Activated effector memory CD4-positive, alpha-beta T cell treated with anti-CD3 and anti-CD28 coated beads, Interleukin-2, amount 50 U/mL, for 16 hours (primary cell): ENCODE measurements around the gene MAD1L1.
"Not testable (repeated sequence)": the region's sequence is repeated elsewhere in the genome, so short reads cannot be mapped to it uniquely, and the experiment has no call there.

Experiments
- DNase-seq: peaks from one replicate; pipeline ENCODE4 v3.0.0-alpha.2; 2020

The MAD1L1 gene

DNA sequence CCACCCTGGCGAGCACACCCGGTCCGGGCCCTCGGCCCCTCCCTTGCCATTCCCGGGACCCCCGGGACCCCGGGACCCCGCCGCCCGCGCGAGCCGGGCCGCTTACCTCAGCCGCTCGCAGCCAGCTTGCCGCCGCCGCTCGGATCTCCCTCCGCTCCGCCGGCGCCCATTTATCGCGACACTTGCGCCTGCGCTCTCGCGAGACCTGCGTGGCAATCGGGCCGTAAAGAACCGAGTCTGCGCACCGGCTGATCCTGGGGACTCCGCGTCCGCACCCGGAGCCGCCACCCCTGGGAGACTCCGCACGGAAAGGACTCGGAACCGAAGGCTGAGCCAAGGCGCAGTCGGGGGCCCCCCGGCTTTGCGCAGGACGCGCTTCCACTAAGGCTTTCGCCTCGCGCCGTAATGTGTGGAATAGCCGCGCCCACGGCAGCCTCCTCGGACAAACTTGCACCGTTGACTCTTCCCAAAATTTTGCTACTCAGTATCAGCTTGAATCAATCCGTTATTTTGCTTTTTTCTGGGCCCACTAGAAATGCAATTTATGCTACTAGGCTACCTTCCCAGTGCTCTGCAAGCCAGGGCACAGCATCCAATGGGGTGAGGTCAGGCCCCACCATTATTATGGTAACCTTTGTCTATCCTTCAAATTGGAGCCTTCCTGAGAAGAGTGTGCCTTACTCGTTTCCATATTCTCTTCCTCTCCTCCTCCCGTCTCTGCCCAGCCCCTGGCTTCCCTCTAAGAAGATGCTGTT lies at the start of gene MAD1L1:
Gene MAD1L1, minus strand, starts transcription at position 180 of the 755 bp plus-strand sequence. CDS start 2,812 bp downstream, outside the sequence.
- DNase-seq: peak; percentile 95

DNA sequence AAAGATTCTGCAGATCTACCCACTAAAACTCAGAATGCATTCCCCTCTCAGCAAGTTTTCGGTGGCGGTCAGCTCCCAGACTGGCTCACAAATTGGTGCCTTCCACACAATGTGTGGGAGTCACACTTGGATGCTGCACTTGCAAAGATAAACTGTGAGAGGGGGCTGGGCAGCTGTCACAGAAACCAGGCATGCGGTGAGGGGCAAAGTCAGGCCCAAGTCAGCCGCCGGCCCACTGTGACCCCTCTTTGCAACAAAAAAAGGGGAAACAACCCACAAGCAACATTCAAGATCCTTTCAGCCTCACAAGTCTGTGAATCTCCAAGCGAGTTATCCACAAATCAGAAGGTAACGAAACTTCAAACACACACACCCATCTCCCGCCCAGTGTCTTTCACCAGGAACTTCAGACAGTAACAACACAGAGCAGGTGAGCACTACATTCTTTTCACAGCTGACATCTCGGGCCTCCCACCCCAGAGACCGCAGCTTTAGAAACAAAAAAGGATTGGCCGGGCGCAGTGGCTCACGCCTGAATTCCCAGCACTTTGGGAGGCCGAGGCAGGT lies 49.5 kb upstream of the MAD1L1 start:
- DNase-seq: no peak

DNA sequence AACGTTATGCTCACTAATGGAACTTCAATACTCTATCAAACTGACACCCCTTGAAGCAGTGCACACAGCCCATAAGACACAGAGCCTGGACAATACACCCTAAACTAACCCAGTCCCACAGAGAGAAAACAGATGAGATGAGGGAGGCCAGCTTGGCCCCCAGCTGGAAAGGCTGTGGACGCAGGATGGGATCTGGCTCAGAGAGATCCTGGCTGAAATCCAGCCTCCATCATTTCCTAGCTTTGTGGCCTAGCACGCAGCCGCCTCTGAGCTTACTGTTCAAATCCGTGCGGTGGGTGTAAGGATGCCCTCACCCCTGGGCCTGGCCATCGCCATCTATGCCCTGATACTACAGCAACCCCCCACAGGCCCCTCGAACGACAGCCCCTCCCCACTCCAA lies 48.8 kb upstream of the MAD1L1 start:
- no peak for DNase-seq

DNA sequence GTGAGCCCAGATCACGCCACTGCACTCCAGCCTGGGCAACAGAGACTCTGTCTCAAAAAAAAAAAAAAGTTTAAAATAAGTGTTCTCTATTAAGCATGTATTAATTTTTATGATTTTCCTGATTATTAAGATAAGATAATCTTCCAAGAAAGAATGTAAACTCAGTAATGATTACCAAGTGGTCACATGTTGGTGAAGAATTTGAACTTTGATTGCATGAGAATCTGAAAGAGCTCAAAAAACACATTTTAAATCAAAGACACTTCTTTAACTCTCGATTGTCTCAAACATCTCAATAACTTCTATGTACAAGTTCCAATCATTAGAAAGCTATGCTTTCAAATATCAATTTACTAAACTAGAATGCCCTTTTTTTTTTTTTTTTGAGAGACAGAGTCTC lies 47.7 kb upstream of the MAD1L1 start:
- DNase-seq: no peak

DNA sequence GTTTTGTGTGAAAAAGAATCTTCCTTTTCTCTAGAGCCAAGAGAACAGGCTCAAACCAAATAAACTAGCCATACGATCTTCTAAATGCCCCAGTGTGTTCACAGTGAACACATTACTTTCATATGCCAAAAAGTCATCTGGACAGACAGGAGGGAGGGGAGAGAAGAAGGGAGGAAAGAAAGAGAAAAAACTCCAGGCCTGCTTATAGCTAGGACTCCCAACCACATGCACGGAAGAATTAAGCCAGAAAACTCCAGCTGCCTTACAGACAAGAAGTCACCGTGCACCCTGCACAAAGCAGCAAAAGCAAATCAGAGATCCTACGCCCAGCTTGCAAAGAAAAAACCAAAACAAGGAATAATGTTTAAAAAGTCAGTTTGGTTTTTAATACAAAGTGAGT lies 47.2 kb upstream of the MAD1L1 start:
- no peak for DNase-seq

DNA sequence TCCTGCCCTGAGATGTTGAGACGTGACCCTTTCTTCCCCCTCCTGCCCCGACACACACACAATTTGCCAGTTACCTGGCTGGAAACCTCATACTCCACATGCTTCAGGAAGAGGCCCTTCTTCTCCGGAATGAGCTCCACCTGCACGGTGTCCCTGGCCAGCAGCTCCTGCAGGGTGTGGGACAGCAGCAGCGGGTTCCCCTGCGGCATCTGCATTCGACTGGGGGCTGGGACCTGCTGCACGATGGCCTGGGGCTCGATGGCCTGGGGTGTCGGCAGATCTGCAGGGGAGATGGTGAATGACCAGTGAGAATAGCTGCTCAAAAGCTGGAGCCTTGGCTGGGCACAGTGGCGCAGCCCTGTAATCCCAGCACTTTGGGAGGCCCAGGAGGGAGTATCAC lies 45.3 kb upstream of the MAD1L1 start:
- no peak for DNase-seq

DNA sequence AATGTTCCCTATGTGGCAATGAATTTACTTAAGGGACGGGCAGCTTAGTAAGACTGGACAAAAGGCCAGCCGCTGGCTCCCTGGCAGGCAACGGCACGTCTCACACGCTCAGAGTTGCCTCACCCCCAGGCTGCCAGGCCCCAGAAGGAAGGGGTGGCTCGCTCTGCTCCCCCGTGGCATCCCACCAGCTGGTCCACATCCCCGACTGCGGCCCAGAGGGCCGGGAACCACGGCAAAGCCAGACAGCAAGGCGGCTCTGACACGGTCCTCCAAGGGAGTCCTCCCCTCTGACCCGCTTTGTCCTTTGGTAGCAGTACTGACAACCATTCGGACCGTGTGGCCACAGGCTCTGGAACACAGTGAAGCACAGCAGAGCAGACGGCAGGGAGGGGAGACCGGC lies 43.4 kb upstream of the MAD1L1 start:
- no peak for DNase-seq

DNA sequence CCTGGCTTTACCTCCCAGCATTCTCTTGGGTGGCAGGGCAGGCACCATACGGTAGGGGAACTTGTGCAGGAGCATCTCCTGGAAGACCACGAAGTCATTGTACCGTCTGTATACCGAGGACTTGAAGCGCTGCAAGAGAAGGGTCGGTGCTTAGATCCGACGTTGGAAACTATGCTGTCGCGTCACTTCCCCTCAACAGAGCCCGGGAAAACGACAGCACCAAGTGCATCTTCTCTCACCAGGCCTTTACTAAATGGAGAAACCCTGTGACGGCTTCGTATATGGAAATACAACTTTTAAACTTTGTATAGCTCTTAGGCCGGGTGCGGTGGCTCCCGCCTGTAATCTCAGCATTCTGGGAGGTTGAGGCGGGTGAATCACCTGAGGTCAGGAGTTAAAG lies 42.4 kb upstream of the MAD1L1 start:
- no peak for DNase-seq

DNA sequence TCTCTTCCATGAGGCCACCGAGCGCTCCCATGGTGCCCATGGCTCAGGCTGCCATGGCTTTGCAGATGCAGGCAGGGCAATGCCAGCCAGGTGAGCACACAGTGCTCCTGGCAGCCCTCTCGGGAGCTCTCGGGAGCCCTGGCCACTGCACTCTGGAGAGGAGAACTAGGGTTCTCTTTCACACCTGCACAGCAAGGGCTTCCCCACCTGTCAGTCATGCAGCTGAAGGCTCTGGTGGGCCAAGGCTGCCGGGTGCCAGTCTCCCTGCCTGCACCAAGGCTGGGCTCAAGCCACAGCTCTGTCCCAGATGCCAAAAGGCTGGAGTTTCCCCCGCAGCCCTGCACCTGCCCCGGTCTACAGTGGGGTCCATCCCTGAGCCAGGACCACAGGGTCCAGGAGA lies 41.9 kb upstream of the MAD1L1 start:
- no peak for DNase-seq

DNA sequence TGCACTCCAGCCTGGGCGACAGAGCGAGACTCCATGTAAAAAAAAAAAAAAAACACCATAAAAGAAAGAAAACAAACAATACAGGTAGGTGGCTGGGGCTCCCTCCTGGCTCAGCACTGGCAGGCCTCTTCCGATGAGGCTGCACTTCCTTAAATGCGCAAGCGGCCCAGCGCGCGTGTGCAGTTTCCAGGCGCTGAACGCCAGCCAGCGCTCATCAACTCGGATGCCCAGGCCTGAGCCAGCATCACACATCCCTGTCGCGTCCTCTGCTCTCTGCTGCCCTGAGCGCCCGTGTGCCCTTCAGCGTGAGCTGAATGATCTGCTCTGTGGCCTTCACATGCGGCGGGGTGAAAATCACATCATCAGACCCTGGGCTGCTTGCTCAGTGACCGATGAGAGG lies 41.1 kb upstream of the MAD1L1 start:
- DNase-seq: no peak

DNA sequence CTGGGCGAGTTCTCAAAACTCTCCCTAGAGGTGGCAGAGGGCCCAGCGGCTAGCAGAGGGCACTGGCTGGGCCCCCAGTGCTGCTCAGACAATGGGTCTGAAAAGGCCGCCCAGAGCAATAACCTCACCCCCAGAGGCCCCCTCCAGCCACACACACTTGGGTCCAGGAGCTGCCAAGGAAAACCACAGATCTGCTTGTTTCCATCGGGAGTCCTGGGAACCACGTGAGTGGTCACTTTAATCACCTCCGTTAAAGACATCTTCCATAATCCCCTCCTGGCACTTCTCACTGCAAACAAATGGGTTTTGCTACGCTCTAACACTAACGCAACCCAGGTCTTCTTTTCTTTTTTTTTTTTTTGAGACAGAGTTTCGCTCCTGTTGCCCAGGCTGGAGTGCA lies 39.3 kb upstream of the MAD1L1 start:
- no peak for DNase-seq

DNA sequence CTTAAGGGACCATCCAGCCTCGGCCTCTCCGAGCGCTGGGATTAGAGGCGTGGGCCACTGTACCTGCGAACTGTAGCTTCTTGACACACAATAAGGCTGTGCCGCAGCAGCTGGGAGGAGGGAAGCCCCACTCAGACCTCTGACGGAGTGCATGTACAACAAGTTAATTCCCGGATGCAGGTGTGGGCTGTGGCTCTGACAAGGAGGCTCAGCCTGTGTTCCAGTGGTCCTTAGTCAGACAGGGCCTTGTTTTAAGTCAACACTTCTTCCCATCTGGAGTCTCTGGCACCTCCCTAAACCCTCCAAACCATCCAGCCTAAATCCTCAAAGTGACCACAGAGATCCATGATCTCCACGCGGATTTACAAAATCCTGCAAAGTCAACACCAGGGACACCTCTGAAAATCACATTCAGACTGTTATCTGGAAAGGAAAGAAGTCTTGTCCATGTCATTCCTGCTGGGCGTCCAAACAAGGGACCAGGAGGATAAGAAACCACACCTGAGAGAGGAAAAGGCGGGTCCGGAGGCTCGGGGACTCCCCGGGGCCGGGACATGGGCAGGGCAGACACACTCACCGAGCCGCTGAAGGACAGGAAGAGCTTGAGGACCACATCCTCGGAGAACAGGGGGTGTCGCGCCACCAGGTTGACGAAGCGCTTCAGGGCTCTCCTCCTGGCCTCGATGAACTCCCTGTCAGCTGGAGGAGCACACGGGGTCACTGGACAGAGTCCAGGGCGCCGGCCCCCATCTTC lies 38.7 kb upstream of the MAD1L1 start:
- no peak for DNase-seq

DNA sequence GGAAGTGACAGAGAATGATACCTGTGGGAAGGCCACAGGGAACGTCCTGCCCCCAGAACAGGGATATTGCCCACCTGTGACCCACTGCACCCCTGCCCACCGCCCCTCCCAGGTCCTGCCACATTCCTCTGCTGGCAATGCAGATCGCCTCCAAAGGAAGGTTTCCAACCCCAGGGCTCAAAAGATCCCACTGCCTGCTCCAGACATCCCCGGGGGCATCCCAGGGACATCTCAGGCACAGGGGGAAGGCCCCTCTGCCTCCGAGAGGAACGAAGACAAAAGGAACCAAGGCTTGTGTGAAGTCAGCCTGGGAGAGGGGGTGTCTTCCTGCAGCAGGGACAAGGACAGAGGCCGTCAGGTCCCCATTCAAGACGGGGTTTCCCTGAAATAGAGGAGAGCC lies 37.8 kb upstream of the MAD1L1 start:
- DNase-seq: no peak

DNA sequence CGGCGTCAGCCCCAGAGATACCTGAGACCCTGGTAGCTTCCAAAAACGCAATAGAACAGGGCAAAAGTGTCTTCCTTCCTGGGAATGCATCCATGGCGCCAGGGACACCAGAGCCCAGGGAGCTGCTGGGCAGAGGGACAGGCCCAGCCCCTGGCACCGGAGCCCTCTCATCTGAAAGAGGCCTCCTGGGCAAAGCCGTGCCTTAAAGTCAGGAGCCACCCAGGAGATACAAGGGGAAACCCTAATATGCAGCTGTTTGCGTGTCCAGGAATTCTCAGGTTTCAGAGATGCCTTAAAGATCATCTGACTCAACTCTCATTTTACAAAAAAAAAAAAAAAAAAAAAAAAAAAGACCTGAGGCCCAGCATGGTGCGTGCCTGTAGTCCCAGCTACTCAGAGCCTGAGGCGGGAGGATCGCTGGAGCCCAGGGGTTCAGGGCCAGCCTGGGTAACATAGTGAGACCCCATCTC lies 37.3 kb upstream of the MAD1L1 start:
- DNase-seq: no peak

DNA sequence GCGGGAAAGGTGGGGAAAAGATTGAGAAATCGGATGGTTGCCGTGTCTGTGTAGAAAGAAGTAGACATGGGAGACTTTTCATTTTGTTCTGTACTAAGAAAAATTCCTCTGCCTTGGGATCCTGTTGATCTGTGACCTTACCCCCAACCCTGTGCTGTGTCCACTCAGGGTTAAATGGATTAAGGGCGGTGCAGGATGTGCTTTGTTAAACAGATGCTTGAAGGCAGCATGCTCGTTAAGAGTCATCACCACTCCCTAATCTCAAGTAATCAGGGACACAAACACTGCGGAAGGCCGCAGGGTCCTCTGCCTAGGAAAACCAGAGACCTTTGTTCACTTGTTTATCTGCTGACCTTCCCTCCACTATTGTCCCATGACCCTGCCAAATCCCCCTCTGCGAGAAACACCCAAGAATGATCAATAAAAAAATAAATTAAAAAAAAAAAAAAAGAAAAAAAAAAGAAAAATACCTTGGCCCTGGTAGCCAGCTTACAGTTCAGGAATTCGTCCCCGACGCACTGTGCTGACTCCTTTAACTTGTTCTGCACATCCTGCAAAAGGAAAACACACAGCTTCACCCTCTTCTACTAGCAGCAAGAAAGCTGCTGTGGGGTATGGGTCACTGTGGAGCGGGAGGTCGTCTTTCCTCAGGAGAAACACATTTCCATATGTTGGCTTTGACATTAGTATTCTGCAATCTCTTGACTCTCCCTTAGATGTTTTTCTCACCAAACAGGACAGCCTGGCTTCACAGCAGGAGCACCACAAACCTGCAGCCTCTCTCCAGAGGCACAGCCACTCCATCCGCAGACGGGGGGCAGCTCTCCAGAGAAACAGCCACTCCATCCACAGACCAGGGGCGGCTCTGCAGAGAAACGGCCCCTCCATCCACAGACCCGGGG lies 36.6 kb upstream of the MAD1L1 start:
- not testable (repeated sequence) for DNase-seq

DNA sequence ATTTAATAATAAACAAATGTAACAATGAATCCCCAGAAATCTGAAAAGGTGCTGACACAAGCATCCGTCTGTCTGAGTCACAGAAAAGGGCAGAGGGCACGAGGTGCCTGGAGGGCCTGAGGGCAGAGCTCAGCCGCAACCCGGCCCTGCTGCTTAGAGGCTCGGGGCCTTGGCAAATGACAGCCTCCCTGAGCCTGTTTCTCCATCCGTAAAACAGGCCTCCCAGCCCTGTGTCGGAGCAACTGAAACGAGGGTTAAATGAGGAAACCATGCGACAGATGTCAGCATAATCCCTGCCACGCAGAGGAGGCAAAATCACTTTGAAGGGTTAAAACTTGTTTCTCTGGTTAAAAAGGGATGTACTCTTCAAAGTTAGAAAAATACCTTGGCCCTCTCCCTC lies 34.2 kb upstream of the MAD1L1 start:
- DNase-seq: no peak

DNA sequence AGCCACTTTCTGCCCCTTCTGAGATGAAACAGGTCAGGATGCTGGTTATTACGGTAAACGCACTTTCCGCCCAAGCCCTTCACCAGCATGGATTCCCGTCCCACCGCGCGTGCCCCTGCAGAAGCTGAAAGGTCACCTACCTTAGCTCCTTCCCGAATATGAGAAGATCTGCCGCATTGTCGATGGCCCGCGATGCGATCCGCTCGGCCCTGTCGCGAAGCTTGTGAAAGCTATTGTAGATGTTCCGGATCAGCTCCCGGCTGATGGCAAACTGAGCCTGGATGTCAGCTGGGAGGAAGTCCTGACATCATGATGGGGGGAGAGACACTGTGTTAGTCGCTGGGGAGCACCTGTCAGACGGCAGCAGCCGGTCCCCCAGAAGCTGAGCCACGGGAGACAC lies 31.4 kb upstream of the MAD1L1 start:
- DNase-seq: no peak

DNA sequence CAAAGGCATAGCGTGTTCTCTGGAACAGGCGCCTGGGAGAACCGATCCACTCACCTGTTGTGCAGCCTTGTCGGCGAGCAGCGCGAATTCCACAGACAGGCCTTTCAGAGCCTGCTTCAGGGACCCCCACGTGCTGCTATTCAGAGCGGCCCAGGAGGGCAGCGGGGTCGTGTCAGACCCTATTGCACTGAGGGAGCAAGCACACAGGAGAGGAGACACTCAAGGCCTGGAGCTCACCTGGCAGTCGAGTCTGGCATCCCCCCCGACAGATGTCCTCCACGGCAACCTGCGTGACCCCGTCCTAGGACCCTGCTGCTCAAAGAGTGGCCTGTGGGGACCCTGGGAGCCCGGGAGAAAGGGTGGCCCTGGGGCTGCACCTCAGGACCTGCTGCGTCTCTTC lies 30.4 kb upstream of the MAD1L1 start:
- DNase-seq: no peak

DNA sequence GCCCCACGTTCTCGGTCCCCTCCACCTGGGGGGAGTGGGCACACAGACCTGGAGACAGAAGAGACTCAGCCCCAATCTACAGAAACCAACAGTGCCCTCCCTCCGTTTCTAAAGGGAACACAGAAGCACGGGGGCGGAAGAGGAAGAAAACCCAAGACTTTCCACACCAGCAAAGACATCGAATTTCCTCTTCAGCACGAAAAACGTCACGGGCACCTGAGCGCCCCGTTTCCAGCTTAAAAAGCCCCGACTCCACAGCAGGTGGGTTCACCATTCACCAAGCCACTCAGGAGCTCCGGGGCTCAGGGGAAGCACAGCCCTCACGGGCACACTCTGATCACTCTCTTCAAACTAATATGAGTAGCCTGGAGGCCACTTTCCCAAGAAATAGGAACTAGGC lies 28.9 kb upstream of the MAD1L1 start:
- DNase-seq: no peak

DNA sequence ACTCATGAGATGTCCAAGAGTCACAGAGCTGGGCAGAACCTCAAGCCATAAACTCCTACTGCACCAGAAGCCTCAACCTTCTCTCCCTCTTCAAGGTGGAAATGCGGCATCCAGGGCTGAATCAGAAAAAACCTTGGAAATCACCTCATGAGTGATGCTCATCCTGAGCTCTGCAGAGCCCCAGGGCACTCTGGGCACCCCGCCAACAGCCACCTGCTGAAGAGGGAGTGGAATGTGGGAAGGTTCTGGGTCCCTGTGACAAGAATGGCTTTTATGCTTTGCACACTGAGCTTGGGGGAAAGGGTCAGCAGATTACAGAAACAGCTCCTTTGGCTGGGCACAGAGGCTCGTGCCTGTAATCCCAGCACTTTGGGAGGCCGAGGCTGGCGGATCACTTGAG lies 28.1 kb upstream of the MAD1L1 start:
- no peak for DNase-seq

DNA sequence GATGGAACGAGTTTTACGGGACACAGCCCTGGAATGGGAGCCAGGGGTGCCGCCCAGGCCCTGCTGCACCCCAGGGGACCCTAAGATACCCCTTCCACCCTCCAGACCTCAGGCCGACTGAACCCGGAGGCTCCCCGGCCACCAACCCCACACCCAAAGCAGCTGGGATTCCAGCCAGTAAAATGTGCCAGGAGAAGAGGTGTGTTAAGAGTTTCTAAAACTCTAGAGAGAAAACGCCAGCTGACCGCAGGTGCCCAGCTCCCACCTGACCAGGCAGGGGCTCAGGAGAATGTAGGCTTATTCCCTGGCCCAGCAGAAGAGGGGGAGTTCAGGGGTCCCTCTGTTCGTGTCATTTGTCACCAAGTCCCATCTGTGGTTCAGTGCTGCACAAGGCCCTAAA lies 26.7 kb upstream of the MAD1L1 start:
- DNase-seq: no peak

DNA sequence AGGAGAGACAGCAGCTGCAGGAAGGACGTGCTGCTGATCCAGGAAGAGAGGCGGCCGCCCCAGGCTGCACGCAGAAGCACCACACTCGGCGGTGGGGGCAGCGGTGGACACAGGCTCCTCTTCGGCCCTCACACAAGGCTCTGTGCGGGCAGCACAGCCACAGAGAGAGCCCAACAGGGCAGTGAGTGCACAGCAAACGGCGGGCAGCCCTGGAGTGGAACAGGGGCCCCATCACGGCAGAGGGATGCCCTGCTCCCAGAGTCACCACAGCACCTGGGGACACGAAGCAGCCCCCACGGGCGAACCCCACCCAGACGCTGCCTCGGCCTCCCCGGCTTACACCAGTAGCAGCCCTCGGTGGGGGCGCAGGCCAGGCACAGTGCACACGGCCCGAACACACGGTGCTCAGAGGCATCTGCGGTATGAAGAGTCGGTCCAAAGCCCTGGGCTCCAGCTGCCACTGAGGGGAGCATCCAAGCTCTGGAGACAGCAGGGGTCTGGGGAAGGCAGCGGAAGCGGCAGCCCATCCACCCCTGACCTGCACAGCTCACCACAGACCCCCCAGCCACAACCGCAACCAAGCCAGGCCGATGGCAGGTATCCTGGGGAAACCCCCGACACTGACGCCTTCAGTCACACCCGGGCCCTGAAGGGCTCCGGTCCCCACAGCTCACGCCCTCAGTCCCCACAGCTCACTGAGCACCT lies 26.1 kb upstream of the MAD1L1 start:
- no peak for DNase-seq
